GM12892 (cell line): ENCODE results near the gene TSPEAR.
"Not testable (repeated sequence)": the region's sequence is repeated elsewhere in the genome, so short reads cannot be mapped to it uniquely, and the experiment has no call there.

ENCODE experiments used
- POLR2A ChIP-seq: IDR thresholded peaks from 2 replicates; pipeline ENCODE4 v1.6.1; 2011; ENCODE audit warnings: low read depth, low read length, control low read depth
- POLR2AphosphoS5 ChIP-seq: IDR thresholded peaks from 2 replicates; pipeline ENCODE4 v1.6.1; 2011; ENCODE audit warnings: low read depth, low read length, control low read depth
- TAF1 ChIP-seq: IDR thresholded peaks from 2 replicates; pipeline ENCODE4 v1.6.1; 2011; ENCODE audit warnings: low read depth, mild to moderate bottlenecking, control low read depth, low read length, borderline replicate concordance

DNA sequence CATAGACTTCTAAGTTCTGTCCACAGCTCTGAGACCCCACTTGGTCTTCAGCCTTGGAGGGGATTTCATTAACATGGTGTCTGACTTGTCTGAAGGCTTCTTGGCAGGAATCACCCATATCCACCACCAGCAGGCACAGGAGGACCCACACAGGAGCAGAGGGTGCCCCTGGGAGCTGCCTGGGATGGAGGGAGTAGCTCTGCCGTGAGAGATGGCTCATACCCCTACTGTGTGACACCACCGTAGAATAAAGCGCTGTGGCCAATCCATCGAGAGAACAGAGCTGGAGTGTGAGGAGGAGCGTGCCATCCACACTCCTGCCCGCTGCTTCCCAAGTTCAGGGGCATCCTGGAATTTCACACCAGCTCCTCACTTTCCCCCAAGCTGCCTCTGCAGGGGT, 26.3 kb downstream of the TSPEAR start:
- TF ChIP-seq POLR2AphosphoS5, POLR2A, TAF1: not testable (repeated sequence)
